ENCODE results near the gene STAT4. TPM values are rescaled to one million over a fixed set of nuclear protein-coding genes. Genes with fewer than 3 reads are reported as not detected.

The STAT4 gene
- total RNA-seq, 1 experiment from 2014 or later = 0.44 TPM

DNA sequence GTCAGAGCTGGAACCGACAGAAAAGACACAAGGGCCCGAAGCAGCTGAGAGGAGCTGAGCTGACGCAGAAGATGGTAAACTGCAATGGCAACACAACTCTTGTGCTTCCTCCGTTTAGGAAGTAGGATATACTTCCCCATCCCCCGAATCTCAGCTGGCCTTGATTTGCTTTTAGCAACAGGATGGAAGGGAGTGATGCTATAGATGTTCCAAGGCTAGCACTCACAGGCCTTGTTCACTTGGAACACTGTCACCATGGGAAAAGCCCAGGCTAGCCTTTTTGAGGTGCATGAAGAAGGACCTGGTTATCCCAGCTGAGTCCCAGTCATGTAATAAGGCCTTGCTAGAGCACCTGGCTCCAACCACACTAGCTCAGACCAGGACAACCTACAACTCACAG lies 162.9 kb downstream of the STAT4 start (continued):
- TF ChIP-seq, protein P1, sequence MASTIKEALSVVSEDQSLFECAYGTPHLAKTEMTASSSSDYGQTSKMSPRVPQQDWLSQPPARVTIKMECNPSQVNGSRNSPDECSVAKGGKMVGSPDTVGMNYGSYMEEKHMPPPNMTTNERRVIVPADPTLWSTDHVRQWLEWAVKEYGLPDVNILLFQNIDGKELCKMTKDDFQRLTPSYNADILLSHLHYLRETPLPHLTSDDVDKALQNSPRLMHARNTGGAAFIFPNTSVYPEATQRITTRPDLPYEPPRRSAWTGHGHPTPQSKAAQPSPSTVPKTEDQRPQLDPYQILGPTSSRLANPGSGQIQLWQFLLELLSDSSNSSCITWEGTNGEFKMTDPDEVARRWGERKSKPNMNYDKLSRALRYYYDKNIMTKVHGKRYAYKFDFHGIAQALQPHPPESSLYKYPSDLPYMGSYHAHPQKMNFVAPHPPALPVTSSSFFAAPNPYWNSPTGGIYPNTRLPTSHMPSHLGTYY (CRISPR knock-in tag; IDR thresholded peaks at IDR 0.05) = no peak
- TF ChIP-seq, protein P2, sequence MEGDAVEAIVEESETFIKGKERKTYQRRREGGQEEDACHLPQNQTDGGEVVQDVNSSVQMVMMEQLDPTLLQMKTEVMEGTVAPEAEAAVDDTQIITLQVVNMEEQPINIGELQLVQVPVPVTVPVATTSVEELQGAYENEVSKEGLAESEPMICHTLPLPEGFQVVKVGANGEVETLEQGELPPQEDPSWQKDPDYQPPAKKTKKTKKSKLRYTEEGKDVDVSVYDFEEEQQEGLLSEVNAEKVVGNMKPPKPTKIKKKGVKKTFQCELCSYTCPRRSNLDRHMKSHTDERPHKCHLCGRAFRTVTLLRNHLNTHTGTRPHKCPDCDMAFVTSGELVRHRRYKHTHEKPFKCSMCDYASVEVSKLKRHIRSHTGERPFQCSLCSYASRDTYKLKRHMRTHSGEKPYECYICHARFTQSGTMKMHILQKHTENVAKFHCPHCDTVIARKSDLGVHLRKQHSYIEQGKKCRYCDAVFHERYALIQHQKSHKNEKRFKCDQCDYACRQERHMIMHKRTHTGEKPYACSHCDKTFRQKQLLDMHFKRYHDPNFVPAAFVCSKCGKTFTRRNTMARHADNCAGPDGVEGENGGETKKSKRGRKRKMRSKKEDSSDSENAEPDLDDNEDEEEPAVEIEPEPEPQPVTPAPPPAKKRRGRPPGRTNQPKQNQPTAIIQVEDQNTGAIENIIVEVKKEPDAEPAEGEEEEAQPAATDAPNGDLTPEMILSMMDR (IDR thresholded peaks at IDR 0.05) = no peak
- TF ChIP-seq JUN (CRISPR knock-in tag; IDR thresholded peaks at IDR 0.05) = no peak
- no peak for TF ChIP-seq ETV6 (CRISPR knock-in tag; IDR thresholded peaks at IDR 0.05)

DNA sequence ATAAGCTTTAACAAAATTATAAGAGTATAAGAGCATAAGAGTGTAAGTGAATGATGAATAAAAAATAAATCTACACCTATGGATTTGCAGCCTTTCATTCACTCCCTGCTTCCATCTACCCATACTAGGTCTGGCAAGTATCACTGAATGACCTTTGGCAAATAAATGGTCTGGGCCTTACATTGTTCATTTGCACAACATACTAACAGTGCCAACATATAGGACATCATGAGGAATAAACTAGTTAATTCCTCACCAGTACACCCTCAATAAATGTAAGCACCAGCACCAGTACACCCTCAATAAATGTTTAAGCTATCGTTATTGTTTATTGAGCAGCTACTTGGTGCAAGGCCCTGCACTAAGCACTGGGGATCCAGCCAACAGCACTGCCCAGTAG lies 163.7 kb downstream of the STAT4 start:
- ATAC-seq (no peak), DNase-seq (ENCODE audit: low spot score) (no peak)
- Mint-ChIP-seq H3K27ac (no peak overlapping the region), H3K4me3 (no peak overlapping the region), H3K9me3 (no peaks in the 10 kb centered on the region), H3K36me3 (peaks cover 82% of the 10 kb centered on the region), H3K27me3 (ENCODE audit: low read depth) (no peaks in the 10 kb centered on the region), H3K4me1 (0 out of 2 replicates have a peak, but pooled peaks cover 2% of the 10 kb centered on the region)
- POLR2A ChIA-PET = no interaction called here
- TF ChIP-seq GABPB1 (CRISPR knock-in tag; IDR thresholded peaks at IDR 0.05) (no peak), NR2C2 (CRISPR knock-in tag; IDR thresholded peaks at IDR 0.05) (no peak), ZNF396 (CRISPR knock-in tag; IDR thresholded peaks at IDR 0.05; ENCODE audit: borderline replicate concordance) (no peak), IRF2 (CRISPR knock-in tag; IDR thresholded peaks at IDR 0.05; ENCODE audit: borderline replicate concordance, low read depth) (no peak), MXD4 (CRISPR knock-in tag; IDR thresholded peaks at IDR 0.05; ENCODE audit: borderline replicate concordance) (no peak), FOXJ3 (CRISPR knock-in tag; IDR thresholded peaks at IDR 0.05; ENCODE audit: borderline replicate concordance) (no peak)
- TF ChIP-seq, protein P3, sequence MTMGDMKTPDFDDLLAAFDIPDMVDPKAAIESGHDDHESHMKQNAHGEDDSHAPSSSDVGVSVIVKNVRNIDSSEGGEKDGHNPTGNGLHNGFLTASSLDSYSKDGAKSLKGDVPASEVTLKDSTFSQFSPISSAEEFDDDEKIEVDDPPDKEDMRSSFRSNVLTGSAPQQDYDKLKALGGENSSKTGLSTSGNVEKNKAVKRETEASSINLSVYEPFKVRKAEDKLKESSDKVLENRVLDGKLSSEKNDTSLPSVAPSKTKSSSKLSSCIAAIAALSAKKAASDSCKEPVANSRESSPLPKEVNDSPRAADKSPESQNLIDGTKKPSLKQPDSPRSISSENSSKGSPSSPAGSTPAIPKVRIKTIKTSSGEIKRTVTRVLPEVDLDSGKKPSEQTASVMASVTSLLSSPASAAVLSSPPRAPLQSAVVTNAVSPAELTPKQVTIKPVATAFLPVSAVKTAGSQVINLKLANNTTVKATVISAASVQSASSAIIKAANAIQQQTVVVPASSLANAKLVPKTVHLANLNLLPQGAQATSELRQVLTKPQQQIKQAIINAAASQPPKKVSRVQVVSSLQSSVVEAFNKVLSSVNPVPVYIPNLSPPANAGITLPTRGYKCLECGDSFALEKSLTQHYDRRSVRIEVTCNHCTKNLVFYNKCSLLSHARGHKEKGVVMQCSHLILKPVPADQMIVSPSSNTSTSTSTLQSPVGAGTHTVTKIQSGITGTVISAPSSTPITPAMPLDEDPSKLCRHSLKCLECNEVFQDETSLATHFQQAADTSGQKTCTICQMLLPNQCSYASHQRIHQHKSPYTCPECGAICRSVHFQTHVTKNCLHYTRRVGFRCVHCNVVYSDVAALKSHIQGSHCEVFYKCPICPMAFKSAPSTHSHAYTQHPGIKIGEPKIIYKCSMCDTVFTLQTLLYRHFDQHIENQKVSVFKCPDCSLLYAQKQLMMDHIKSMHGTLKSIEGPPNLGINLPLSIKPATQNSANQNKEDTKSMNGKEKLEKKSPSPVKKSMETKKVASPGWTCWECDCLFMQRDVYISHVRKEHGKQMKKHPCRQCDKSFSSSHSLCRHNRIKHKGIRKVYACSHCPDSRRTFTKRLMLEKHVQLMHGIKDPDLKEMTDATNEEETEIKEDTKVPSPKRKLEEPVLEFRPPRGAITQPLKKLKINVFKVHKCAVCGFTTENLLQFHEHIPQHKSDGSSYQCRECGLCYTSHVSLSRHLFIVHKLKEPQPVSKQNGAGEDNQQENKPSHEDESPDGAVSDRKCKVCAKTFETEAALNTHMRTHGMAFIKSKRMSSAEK (CRISPR knock-in tag; IDR thresholded peaks at IDR 0.05; ENCODE audit: borderline replicate concordance) = no peak
- CTCF ChIA-PET = no interaction called here

DNA sequence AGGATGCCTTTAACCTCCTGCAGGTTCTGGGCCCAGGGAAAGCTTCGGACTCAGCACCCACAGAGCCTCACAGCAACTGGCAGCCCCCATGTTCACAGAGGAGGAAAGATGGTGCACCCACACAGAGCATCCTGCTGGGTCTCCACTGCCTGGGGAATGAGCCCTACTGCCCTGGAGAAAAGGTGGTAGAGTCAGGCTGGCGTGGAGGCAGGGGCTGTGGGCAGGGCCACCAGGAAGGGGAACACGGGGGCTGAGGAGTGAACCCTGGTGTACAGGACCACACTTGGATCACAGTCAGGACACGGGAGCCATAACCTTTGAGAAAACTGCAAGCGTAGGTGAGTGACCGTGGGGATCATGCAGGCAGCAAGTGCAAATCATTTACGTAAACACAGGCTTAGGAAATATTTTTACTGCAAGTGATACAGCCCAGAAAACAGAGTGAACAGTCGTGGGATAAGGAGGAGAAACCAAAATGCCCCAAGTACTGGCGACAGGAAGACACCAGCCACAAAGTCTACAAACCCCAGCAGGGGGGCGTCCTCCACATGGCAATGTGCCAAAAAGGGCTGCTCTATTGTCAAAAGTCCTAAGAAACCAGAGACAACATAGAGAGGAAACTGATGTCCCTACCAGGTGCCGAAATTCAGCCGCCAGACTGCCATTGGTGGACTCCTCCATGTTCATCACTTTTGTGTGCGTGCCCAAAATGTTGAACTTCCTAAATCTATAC lies 164.4 kb downstream of the STAT4 start:
- DNase-seq (ENCODE audit: low spot score) = peak; percentile 41
- Mint-ChIP-seq H3K27ac (no peak overlapping the region), H3K36me3 (peaks cover 89% of the 10 kb centered on the region), H3K9me3 (no peaks in the 10 kb centered on the region), H3K4me1 (0 out of 2 replicates have a peak, but pooled peaks cover 2% of the 10 kb centered on the region), H3K4me3 (no peak overlapping the region), H3K27me3 (ENCODE audit: low read depth) (no peaks in the 10 kb centered on the region)
- no peak for ATAC-seq
- POLR2A ChIA-PET = no interaction called here
- CTCF ChIA-PET = no interaction called here
- TF ChIP-seq NFATC4 (CRISPR knock-in tag; IDR thresholded peaks at IDR 0.05) (no peak), ZNF396 (CRISPR knock-in tag; IDR thresholded peaks at IDR 0.05; ENCODE audit: borderline replicate concordance) (no peak), NFE2L1 (CRISPR knock-in tag; IDR thresholded peaks at IDR 0.05) (no peak), ZNF671 (CRISPR knock-in tag; IDR thresholded peaks at IDR 0.05) (no peak)
- TF ChIP-seq, protein P4, sequence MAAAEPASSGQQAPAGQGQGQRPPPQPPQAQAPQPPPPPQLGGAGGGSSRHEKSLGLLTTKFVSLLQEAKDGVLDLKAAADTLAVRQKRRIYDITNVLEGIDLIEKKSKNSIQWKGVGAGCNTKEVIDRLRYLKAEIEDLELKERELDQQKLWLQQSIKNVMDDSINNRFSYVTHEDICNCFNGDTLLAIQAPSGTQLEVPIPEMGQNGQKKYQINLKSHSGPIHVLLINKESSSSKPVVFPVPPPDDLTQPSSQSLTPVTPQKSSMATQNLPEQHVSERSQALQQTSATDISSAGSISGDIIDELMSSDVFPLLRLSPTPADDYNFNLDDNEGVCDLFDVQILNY (CRISPR knock-in tag; IDR thresholded peaks at IDR 0.05) = no peak
- TF ChIP-seq, protein P5, sequence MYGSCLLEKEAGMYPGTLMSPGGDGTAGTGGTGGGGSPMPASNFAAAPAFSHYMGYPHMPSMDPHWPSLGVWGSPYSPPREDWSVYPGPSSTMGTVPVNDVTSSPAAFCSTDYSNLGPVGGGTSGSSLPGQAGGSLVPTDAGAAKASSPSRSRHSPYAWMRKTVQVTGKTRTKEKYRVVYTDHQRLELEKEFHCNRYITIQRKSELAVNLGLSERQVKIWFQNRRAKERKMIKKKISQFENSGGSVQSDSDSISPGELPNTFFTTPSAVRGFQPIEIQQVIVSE (CRISPR knock-in tag; IDR thresholded peaks at IDR 0.05; ENCODE audit: borderline replicate concordance) = no peak
- TF ChIP-seq, protein P6, sequence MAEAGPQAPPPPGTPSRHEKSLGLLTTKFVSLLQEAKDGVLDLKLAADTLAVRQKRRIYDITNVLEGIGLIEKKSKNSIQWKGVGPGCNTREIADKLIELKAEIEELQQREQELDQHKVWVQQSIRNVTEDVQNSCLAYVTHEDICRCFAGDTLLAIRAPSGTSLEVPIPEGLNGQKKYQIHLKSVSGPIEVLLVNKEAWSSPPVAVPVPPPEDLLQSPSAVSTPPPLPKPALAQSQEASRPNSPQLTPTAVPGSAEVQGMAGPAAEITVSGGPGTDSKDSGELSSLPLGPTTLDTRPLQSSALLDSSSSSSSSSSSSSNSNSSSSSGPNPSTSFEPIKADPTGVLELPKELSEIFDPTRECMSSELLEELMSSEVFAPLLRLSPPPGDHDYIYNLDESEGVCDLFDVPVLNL (CRISPR knock-in tag; IDR thresholded peaks at IDR 0.05; ENCODE audit: borderline replicate concordance, low read depth) = no peak
- TF ChIP-seq, protein P7, sequence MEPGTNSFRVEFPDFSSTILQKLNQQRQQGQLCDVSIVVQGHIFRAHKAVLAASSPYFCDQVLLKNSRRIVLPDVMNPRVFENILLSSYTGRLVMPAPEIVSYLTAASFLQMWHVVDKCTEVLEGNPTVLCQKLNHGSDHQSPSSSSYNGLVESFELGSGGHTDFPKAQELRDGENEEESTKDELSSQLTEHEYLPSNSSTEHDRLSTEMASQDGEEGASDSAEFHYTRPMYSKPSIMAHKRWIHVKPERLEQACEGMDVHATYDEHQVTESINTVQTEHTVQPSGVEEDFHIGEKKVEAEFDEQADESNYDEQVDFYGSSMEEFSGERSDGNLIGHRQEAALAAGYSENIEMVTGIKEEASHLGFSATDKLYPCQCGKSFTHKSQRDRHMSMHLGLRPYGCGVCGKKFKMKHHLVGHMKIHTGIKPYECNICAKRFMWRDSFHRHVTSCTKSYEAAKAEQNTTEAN (CRISPR knock-in tag; IDR thresholded peaks at IDR 0.05) = no peak
